ENCODE measurements around the gene RABGAP1L. TPM values are rescaled to one million over a fixed set of nuclear protein-coding genes. Genes with fewer than 3 reads are reported as not detected.
"Not testable (repeated sequence)": the region's sequence is repeated elsewhere in the genome, so short reads cannot be mapped to it uniquely, and the experiment has no call there.

The RABGAP1L gene
- total RNA-seq, 1 experiment from 2014 or later = 14.2 TPM

- DNase-seq (ENCODE audit: low read depth) = peak; percentile 79
These were observed 831.2 kb downstream of the RABGAP1L start for GRCh38 chr1:174990382-174990999.

GRCh38 chr1:174991473-174991872 is 832.2 kb downstream of the RABGAP1L start:
- DNase-seq (ENCODE audit: low read depth) = no peak

GRCh38 chr1:174995121-174995520 is 835.8 kb downstream of the RABGAP1L start:
- DNase-seq (ENCODE audit: low read depth) = no peak

- peak; percentile 6 for DNase-seq (ENCODE audit: low read depth)
These were observed 836.6 kb downstream of the RABGAP1L start for GRCh38 chr1:174995916-174996315.

- peak; percentile 6 for DNase-seq (ENCODE audit: low read depth)
These were observed 837.2 kb downstream of the RABGAP1L start for GRCh38 chr1:174996476-174996875.

GRCh38 chr1:174997041-174997440 is 837.7 kb downstream of the RABGAP1L start:
- DNase-seq (ENCODE audit: low read depth) = no peak

- peak; percentile 55 for DNase-seq (ENCODE audit: low read depth)
These were observed 839.4 kb downstream of the RABGAP1L start for GRCh38 chr1:174998569-174999215.

GRCh38 chr1:174999216-174999935 is 840.1 kb downstream of the RABGAP1L start:
- DNase-seq (ENCODE audit: low read depth) = peak; percentile 98

- DNase-seq (ENCODE audit: low read depth) = no peak
These were observed 840.8 kb downstream of the RABGAP1L start, which contains the start of gene CACYBP for GRCh38 chr1:174999936-175000696. CACYBP (plus strand) TSS chr1:174999947; CDS start chr1:175000181, 234 bp downstream.

GRCh38 chr1:175000697-175001187 is 841.4 kb downstream of the RABGAP1L start:
- DNase-seq (ENCODE audit: low read depth) = peak; percentile 30

GRCh38 chr1:175002910-175003517 is 843.7 kb downstream of the RABGAP1L start:
- no peak for DNase-seq (ENCODE audit: low read depth)

- no peak for DNase-seq (ENCODE audit: low read depth)
These were observed 844.2 kb downstream of the RABGAP1L start for GRCh38 chr1:175003521-175003920.

GRCh38 chr1:175005085-175005783 is 845.9 kb downstream of the RABGAP1L start:
- no peak for DNase-seq (ENCODE audit: low read depth)

- DNase-seq (ENCODE audit: low read depth) = no peak
These were observed 850.2 kb downstream of the RABGAP1L start for GRCh38 chr1:175009532-175009931.

- DNase-seq (ENCODE audit: low read depth) = no peak
These were observed 854.1 kb downstream of the RABGAP1L start for GRCh38 chr1:175013445-175013844.

- peak; percentile 52 for DNase-seq (ENCODE audit: low read depth)
These were observed 855.9 kb downstream of the RABGAP1L start for GRCh38 chr1:175015243-175015642.

GRCh38 chr1:175019524-175019923 is 860.2 kb downstream of the RABGAP1L start:
- DNase-seq (ENCODE audit: low read depth) = no peak

- peak; percentile 97 for DNase-seq (ENCODE audit: low read depth)
These were observed 864.0 kb downstream of the RABGAP1L start, which contains the start of gene MRPS14 for GRCh38 chr1:175023043-175023921. MRPS14 (minus strand) TSS chr1:175023425; CDS start chr1:175023408, 17 bp downstream.

- not testable (repeated sequence) for DNase-seq (ENCODE audit: low read depth)
These were observed 864.6 kb downstream of the RABGAP1L start for GRCh38 chr1:175023922-175024242.

GRCh38 chr1:175024773-175025172 is 865.5 kb downstream of the RABGAP1L start:
- no peak for DNase-seq (ENCODE audit: low read depth)
